Gastroesophageal sphincter (tissue), 4 donors: ENCODE results near the gene MED25. TPM values are rescaled to one million over a fixed set of nuclear protein-coding genes. Genes with fewer than 3 reads are reported as not detected.

Source experiments
- ATAC-seq: fragments of 150-250 bp; one replicate; pipeline ENCODE4 v1.9.1; 2016; ENCODE audit warnings: mild to moderate bottlenecking, moderate library complexity
- H3K27ac ChIP-seq, 4 donors: fragments of 200-600 bp; sonication (generic) in 3 of 4; 1 replicate in 3 of 4; 2 replicates in 1 of 4; pipeline ENCODE4 v1.5.1; 2016 to 2019
- H3K27me3 ChIP-seq: fragments of 200-600 bp; sonication (generic); one replicate; pipeline ENCODE4 v1.5.1; 2019
- H3K36me3 ChIP-seq, 2 donors: fragments of 200-600 bp; sonication (generic); one replicate each; pipeline ENCODE4 v1.5.1; 2019; ENCODE audit warnings: control low read depth in 1 of 2
- H3K4me1 ChIP-seq, 3 donors: fragments of 200-600 bp; sonication (generic); 1 replicate in 2 of 3; 2 replicates in 1 of 3; pipeline ENCODE4 v1.5.1; 2016 to 2019; ENCODE audit warnings: control low read depth in 2 of 3
- H3K4me3 ChIP-seq, 2 donors: fragments of 200-600 bp; sonication (generic); one replicate each; pipeline ENCODE4 v1.5.1; 2019; ENCODE audit warnings: mild to moderate bottlenecking in 1 of 2, moderate library complexity in 1 of 2
- H3K9me3 ChIP-seq, 3 donors: fragments of 200-600 bp; sonication (generic); one replicate each; pipeline ENCODE4 v1.5.1; 2017 to 2019; ENCODE audit warnings: control low read depth in 2 of 3
- CTCF ChIP-seq, 4 experiments: fragments of 200-600 bp in 2 of 4; fragments of 450-650 bp in 2 of 4; sonication (generic) in 1 of 4; IDR thresholded peaks; one replicate each; pipeline ENCODE4 v1.5.1; 2017 to 2019; ENCODE audit warnings: antibody characterized with exemption in 4 of 4, mild to moderate bottlenecking in 2 of 4, moderate library complexity in 2 of 4
- EP300 ChIP-seq: sonication (generic); formaldehyde crosslinking; IDR thresholded peaks from one replicate; pipeline ENCODE4 v1.6.1; 2017; ENCODE audit warnings: antibody characterized with exemption, mild to moderate bottlenecking
- POLR2A ChIP-seq, 2 donors: fragments of 450-650 bp; IDR thresholded peaks; one replicate each; pipeline ENCODE4 v1.6.1; 2017; ENCODE audit warnings: antibody characterized with exemption in 2 of 2, mild to moderate bottlenecking in 2 of 2, moderate library complexity in 1 of 2
- POLR2AphosphoS5 ChIP-seq: sonication (generic); formaldehyde crosslinking; IDR thresholded peaks from one replicate; pipeline ENCODE4 v1.6.1; 2017; ENCODE audit warnings: antibody characterized with exemption
- WGBS, 2 donors: methylation state at CpG; one replicate each; pipeline ENCODE4 v1.1.5; 2018; ENCODE audit warnings: low coverage in 1 of 2; 5-methylcytosine and 5-hydroxymethylcytosine counted together
- total RNA-seq, 4 donors: library from RNA; depleted of rRNA; stranded (reverse); fragments of >200 nt; gene quantifications; one replicate each; pipeline ENCODE4 v1.1.0, GENCODE V29; 2016

MED25 gene
- total RNA-seq, 4 donors from 2014 or later = 26.7 to 36.1 (median 28.7) TPM

- Histone ChIP-seq H3K4me3 (no peak overlapping the region), H3K27me3 (no peaks in the 10 kb centered on the region), H3K27ac (no peak overlapping the region), H3K9me3 (no peaks in the 10 kb centered on the region), H3K4me1 (peaks cover 0 to 27% (median 11%) of the 10 kb centered on the region in 3 donors), H3K36me3 (peaks cover 0 to 96% of the 10 kb centered on the region in 2 donors)
- TF ChIP-seq CTCF (IDR thresholded peaks at IDR 0.05) (no peak), POLR2A (IDR thresholded peaks at IDR 0.05) (no peak), EP300 (no peak), POLR2AphosphoS5 (no peak)
- 85% methylated on average over 11 of the region's 25 CpGs; no CpG with 5 or more reads in 1 of the 2 donors for WGBS, 2 donors
- no peak for ATAC-seq
Measured at GRCh38 chr19:49799798-49800376, 18.2 kb upstream of the MED25 start.

- Histone ChIP-seq H3K36me3 (peaks cover 0 to 96% of the 10 kb centered on the region in 2 donors), H3K27ac (peak overlapping the region in 1 of 4 donors; percentile 78), H3K27me3 (no peaks in the 10 kb centered on the region), H3K4me3 (no peak overlapping the region), H3K9me3 (no peaks in the 10 kb centered on the region), H3K4me1 (peaks cover 0 to 27% (median 11%) of the 10 kb centered on the region in 3 donors)
- TF ChIP-seq CTCF (IDR thresholded peaks at IDR 0.05) (no peak), POLR2A (IDR thresholded peaks at IDR 0.05) (no peak), POLR2AphosphoS5 (no peak), EP300 (no peak)
- no peak for ATAC-seq
- 93% methylated on average over 2 of the region's 10 CpGs; no CpG with 5 or more reads in 1 of the 2 donors for WGBS, 2 donors
Measured at GRCh38 chr19:49800771-49801170, 17.3 kb upstream of the MED25 start.

GRCh38 chr19:49801401-49801888 is 16.6 kb upstream of the MED25 start:
- 50 to 67% methylated on average over 2 to 3 of the region's 32 CpGs for WGBS, 2 donors
- TF ChIP-seq POLR2A (IDR thresholded peaks at IDR 0.05) = no peak
- TF ChIP-seq POLR2AphosphoS5 = no peak
- TF ChIP-seq EP300 = no peak
- no peak for TF ChIP-seq CTCF (IDR thresholded peaks at IDR 0.05)
- H3K27ac ChIP-seq = peak overlapping the region in 3 of 4 donors; percentile 63 to 80 (median 78)
- ATAC-seq = no peak
- peaks cover 0 to 96% of the 10 kb centered on the region in 2 donors for H3K36me3 ChIP-seq
- H3K27me3 ChIP-seq = no peaks in the 10 kb centered on the region
- H3K9me3 ChIP-seq = no peaks in the 10 kb centered on the region
- H3K4me1 ChIP-seq = peaks cover 0 to 27% (median 11%) of the 10 kb centered on the region in 3 donors
- peak overlapping the region in 1 of 2 donors; percentile 51 for H3K4me3 ChIP-seq

GRCh38 chr19:49801966-49802661 is 16.0 kb upstream of the MED25 start:
- WGBS, 2 donors = 9 to 11% methylated on average over 3 to 9 of the region's 38 CpGs
- H3K4me3 ChIP-seq = peak overlapping the region; percentile 3 to 51
- ATAC-seq = peak; percentile 89
- H3K4me1 ChIP-seq = peaks cover 0 to 27% (median 11%) of the 10 kb centered on the region in 3 donors
- peaks cover 0 to 96% of the 10 kb centered on the region in 2 donors for H3K36me3 ChIP-seq
- no peaks in the 10 kb centered on the region for H3K27me3 ChIP-seq
- TF ChIP-seq EP300 = no peak
- TF ChIP-seq POLR2AphosphoS5 = peak; percentile 70
- TF ChIP-seq POLR2A (IDR thresholded peaks at IDR 0.05) = no peak
- peak in 3 of 4 experiments; percentile 40 to 58 (median 52) for TF ChIP-seq CTCF (IDR thresholded peaks at IDR 0.05)
- H3K27ac ChIP-seq = peak overlapping the region in 3 of 4 donors; percentile 63 to 80 (median 78)
- no peaks in the 10 kb centered on the region for H3K9me3 ChIP-seq
